PC-9 (cell line): ENCODE data around the gene CSF1R. TPM values are rescaled to one million over a fixed set of nuclear protein-coding genes. Genes with fewer than 3 reads are reported as not detected.

ENCODE experiments used
- BruUV-seq: library from RNA; stranded (reverse); fragments of 400-500 nt; replicated peaks from 2 replicates; lab custom pipeline; 2021; lab: Mats Ljungman, UMichigan
- CTCF ChIA-PET: fragments of 300-600 bp; sonication (Branson Sonifier 250); formaldehyde crosslinking; loops from one replicate; lab custom pipeline; 2022; ENCODE audit warnings: antibody characterized with exemption; lab: Charles Lee
- POLR2A ChIA-PET: fragments of 300-600 bp; sonication (Branson Sonifier 250); formaldehyde crosslinking; loops from one replicate; lab custom pipeline; 2022; ENCODE audit warnings: antibody characterized with exemption; ENCODE audit not compliant: unreplicated experiment; lab: Charles Lee
- DNase-seq, 2 experiments: peaks; one replicate each; pipeline versions ENCODE4 v3.0.0 to v3.0.0-alpha.2; 2015 to 2022; ENCODE audit warnings: mixed read lengths in 1 of 2
- H2AFZ ChIP-seq: fragments of 200-600 bp; sonication (generic); 2 replicates; pipeline ENCODE4 v1.8.1; 2017; ENCODE audit warnings: antibody characterized with exemption
- H3F3A ChIP-seq: fragments of 200-600 bp; sonication (generic); 2 replicates; pipeline ENCODE4 v1.8.1; 2017; ENCODE audit warnings: antibody characterized with exemption, mild to moderate bottlenecking, low read depth; ENCODE audit not compliant: insufficient read depth
- H3K27ac ChIP-seq: fragments of 200-600 bp; sonication (generic); 2 replicates; pipeline ENCODE4 v1.6.1; 2016; ENCODE audit warnings: mixed run types
- H3K27me3 ChIP-seq: fragments of 200-600 bp; sonication (generic); 2 replicates; pipeline ENCODE4 v1.6.1; 2016; ENCODE audit warnings: low read depth, mixed run types; ENCODE audit not compliant: insufficient read depth
- H3K36me3 ChIP-seq: fragments of 200-600 bp; sonication (generic); 2 replicates; pipeline ENCODE4 v1.6.1; 2016; ENCODE audit warnings: low read depth, mixed run types
- H3K4me1 ChIP-seq: fragments of 200-600 bp; sonication (generic); replicated peaks from 2 replicates; pipeline ENCODE4 v1.6.1; 2016; ENCODE audit warnings: mixed run types; ENCODE audit not compliant: insufficient read depth
- H3K4me2 ChIP-seq: fragments of 200-600 bp; sonication (generic); 2 replicates; pipeline ENCODE4 v1.6.1; 2017; ENCODE audit warnings: mixed run types
- H3K4me3 ChIP-seq: fragments of 200-600 bp; sonication (generic); 2 replicates; pipeline ENCODE4 v1.6.1; 2016; ENCODE audit warnings: mixed run types
- H3K79me2 ChIP-seq: fragments of 200-600 bp; sonication (generic); 2 replicates; pipeline ENCODE4 v1.6.1; 2017; ENCODE audit warnings: low read depth, mixed run types
- H3K9me2 ChIP-seq: fragments of 200-600 bp; sonication (generic); 2 replicates; pipeline ENCODE4 v1.8.1; 2017; ENCODE audit warnings: mild to moderate bottlenecking; ENCODE audit not compliant: insufficient read depth
- H3K9me3 ChIP-seq: fragments of 200-600 bp; sonication (generic); 2 replicates; pipeline ENCODE4 v1.8.1; 2016; ENCODE audit warnings: low read depth; ENCODE audit not compliant: insufficient read depth
- H4K20me1 ChIP-seq: fragments of 200-600 bp; sonication (generic); 2 replicates; pipeline ENCODE4 v1.8.1; 2017; ENCODE audit not compliant: insufficient read depth
- EZH2 ChIP-seq: fragments of 200-600 bp; sonication (generic); IDR thresholded peaks from 2 replicates; pipeline ENCODE4 v1.8.0; 2017; ENCODE audit warnings: antibody characterized with exemption, low read depth
- intact Hi-C: fragments of 100-400 bp; cut with micrococcal nuclease; formaldehyde crosslinking; loops from one replicate; pipeline ENCODE4 v1.10.0; 2022; ENCODE audit not compliant: unreplicated experiment
- total RNA-seq: library from RNA; stranded (reverse); gene quantifications from 2 replicates; pipeline ENCODE4 v1.2.3, GENCODE V29; 2021
- TF ChIP-seq, protein P1 (sequence below): fragments of 200-600 bp; sonication (generic); conservative IDR thresholded peaks from 2 replicates; pipeline ENCODE4 v1.6.1; 2017; ENCODE audit warnings: mixed run types, antibody characterized with exemption, mild to moderate bottlenecking, moderate library complexity

Gene CSF1R
- total RNA-seq, 1 experiment from 2014 or later: 0.72 TPM

DNA sequence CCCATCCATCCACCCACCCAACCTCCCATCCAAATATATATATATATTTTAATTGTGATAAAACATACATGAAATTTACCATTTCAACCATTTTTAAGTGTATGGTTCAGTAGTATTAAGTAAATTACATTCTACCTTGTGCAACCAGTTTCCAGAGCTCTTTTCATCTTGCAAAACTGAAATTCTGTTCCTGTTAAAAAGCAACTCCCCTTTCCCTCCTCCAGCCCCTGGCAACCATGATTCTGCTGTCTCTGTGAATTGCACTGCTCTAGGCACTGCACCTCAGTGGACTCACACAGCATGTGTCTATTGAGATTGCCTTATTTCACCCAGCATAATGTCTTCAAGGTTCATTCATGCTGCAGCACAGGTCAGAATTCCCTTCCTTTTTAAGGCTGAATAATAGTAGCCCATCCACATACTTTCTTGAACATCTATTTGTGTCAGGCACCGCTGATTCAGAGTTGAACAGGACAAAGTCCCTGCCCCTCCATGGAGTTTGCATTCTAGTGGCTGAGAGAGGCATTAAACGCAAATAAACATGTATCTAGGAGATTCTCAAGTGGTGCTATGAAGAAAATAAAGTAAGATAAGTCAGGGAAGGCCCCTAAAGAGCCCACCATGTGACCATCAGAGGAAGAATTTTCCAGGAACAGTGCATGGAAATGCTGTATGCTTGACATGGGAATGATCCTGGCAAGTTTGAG, 24.0 kb downstream of the CSF1R start:
- H3K9me2 ChIP-seq: no peaks in the 10 kb centered on the region
- no TSS peak for BruUV-seq
- H3K9me3 ChIP-seq: no peaks in the 10 kb centered on the region
- no peak overlapping the region for H2AFZ ChIP-seq
- intact Hi-C loops: no loop called here
- no peaks in the 10 kb centered on the region for H4K20me1 ChIP-seq
- H3K79me2 ChIP-seq: no peaks in the 10 kb centered on the region
- H3K4me3 ChIP-seq: no peak overlapping the region
- no peak overlapping the region for H3K27ac ChIP-seq
- H3K27me3 ChIP-seq: no peaks in the 10 kb centered on the region
- H3K36me3 ChIP-seq: no peaks in the 10 kb centered on the region
- TF ChIP-seq EZH2: no peak
- TF ChIP-seq, protein P1, sequence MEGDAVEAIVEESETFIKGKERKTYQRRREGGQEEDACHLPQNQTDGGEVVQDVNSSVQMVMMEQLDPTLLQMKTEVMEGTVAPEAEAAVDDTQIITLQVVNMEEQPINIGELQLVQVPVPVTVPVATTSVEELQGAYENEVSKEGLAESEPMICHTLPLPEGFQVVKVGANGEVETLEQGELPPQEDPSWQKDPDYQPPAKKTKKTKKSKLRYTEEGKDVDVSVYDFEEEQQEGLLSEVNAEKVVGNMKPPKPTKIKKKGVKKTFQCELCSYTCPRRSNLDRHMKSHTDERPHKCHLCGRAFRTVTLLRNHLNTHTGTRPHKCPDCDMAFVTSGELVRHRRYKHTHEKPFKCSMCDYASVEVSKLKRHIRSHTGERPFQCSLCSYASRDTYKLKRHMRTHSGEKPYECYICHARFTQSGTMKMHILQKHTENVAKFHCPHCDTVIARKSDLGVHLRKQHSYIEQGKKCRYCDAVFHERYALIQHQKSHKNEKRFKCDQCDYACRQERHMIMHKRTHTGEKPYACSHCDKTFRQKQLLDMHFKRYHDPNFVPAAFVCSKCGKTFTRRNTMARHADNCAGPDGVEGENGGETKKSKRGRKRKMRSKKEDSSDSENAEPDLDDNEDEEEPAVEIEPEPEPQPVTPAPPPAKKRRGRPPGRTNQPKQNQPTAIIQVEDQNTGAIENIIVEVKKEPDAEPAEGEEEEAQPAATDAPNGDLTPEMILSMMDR: no peak
- no peaks in the 10 kb centered on the region for H3F3A ChIP-seq
- H3K4me1 ChIP-seq: peaks cover 6% of the 10 kb centered on the region; the same call in 1 of the 2 replicates
- H3K4me2 ChIP-seq: no peak overlapping the region
- ChIA-PET CTCF (no interaction called here), POLR2A (interaction anchor here (0.6 kb wide), 1 partner anchor 60 kb away, joined by 4 read pairs; no protein-coding TSS in a partner anchor)
- no peak for DNase-seq

DNA sequence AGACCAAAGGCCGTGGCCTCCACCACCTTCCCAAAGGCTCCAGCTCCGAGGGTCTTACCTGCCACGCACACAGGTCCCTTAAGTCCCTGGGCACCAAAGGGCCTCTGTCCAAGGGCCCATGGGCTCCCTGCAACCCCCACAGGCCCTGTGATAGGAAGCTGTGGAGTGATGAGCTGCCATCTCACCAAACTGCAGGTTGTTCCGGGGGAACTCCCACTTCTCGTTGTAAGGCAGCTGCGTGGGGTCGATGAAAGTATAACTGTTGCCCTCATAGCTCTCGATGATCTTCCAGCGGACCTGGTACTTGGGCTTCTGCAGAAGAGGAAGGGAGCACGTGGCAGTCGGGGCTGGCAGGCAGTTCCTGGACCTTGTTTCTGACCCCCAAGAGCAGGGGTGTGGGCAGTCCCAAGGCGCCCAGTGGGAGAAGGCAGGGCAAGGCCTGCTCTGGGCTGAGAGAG, 24.8 kb downstream of the CSF1R start:
- Histone ChIP-seq H3K4me1 (no peaks in the 10 kb centered on the region), H3K79me2 (no peaks in the 10 kb centered on the region), H3K27ac (no peak overlapping the region), H3K36me3 (no peaks in the 10 kb centered on the region), H3F3A (no peaks in the 10 kb centered on the region), H2AFZ (no peak overlapping the region), H4K20me1 (no peaks in the 10 kb centered on the region), H3K4me3 (no peak overlapping the region), H3K4me2 (no peak overlapping the region), H3K27me3 (no peaks in the 10 kb centered on the region), H3K9me2 (no peaks in the 10 kb centered on the region), H3K9me3 (no peaks in the 10 kb centered on the region)
- no TSS peak for BruUV-seq
- no peak for DNase-seq
- ChIA-PET POLR2A (no interaction called here), CTCF (no interaction called here)
- intact Hi-C loops: no loop called here
- no peak for TF ChIP-seq EZH2
- TF ChIP-seq, protein P1: no peak

DNA sequence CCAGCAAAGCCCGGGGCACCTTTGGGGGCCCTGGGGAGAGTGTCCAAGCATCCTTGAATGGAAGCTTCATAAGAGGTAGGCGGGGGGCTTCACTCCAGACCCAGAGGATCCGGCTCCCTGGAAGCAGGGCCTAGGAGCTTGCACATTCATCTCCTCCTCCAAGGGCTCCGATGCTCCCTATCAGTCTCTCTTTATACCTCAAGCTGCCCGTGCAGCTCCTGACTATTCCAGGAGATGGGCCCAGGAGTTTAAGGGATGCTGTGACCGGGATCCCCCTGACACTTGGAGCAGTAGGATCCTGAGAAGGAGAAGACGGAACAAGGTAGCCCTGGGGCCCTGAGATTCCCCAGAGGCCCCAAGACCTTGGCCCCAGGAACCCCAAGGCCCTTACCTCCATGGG, 25.9 kb downstream of the CSF1R start:
- intact Hi-C loops: no loop called here
- Histone ChIP-seq H3K9me3 (no peaks in the 10 kb centered on the region), H3K36me3 (no peaks in the 10 kb centered on the region), H3K4me1 (no peaks in the 10 kb centered on the region), H3F3A (no peaks in the 10 kb centered on the region), H3K27me3 (no peaks in the 10 kb centered on the region), H3K4me3 (no peak overlapping the region), H3K27ac (no peak overlapping the region), H3K4me2 (no peak overlapping the region), H2AFZ (no peak overlapping the region), H3K9me2 (no peaks in the 10 kb centered on the region), H3K79me2 (no peaks in the 10 kb centered on the region), H4K20me1 (no peaks in the 10 kb centered on the region)
- DNase-seq: no peak
- ChIA-PET POLR2A (no interaction called here), CTCF (no interaction called here)
- TF ChIP-seq, protein P1: no peak
- no peak for TF ChIP-seq EZH2
- no TSS peak for BruUV-seq
